DND-41 (cell line): ENCODE results near the gene PDXK.

Experiments
- EZH2 ChIP-seq: IDR thresholded peaks from 3 replicates; pipeline ENCODE4 v1.6.1; 2012; ENCODE audit warnings: borderline replicate concordance, low read depth, mild to moderate bottlenecking, moderate library complexity, low read length, inconsistent platforms; ENCODE audit not compliant: severe bottlenecking
- TF ChIP-seq, protein P1 (sequence below): IDR thresholded peaks from 2 replicates; pipeline ENCODE4 v1.5.1; 2012; ENCODE audit warnings: borderline replicate concordance, low read length, moderate library complexity, mild to moderate bottlenecking; ENCODE audit not compliant: poor library complexity, severe bottlenecking; ENCODE audit errors: extremely low read depth

DNA sequence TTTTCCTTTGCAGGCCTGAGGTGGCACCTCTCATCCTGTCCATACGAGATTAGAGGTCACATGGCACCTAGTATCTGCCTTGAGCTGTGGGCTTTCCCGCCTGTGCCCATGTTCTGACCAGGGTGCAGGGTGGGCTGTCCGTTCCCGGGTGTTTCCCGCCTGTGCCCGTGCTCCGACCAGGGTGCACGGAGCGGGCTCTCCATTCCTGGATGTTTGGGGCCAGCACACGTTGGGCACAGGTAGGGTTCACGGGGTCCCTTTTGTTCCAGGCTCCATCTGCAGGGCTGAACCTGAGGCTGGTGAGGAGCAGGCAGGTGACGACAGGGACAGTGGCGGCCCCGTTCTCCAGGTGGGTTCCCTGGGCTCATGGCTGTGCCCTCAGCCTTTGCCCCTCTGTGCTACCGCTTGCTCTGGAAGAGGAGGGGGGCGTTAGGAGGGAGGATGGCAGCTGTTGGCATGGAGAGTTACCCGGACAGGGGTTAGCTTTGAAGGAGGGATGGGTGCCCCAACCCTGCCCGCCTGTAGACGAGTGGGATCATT lies 80.4 kb downstream of the PDXK start:
- TF ChIP-seq EZH2 = no peak
- TF ChIP-seq, protein P1, sequence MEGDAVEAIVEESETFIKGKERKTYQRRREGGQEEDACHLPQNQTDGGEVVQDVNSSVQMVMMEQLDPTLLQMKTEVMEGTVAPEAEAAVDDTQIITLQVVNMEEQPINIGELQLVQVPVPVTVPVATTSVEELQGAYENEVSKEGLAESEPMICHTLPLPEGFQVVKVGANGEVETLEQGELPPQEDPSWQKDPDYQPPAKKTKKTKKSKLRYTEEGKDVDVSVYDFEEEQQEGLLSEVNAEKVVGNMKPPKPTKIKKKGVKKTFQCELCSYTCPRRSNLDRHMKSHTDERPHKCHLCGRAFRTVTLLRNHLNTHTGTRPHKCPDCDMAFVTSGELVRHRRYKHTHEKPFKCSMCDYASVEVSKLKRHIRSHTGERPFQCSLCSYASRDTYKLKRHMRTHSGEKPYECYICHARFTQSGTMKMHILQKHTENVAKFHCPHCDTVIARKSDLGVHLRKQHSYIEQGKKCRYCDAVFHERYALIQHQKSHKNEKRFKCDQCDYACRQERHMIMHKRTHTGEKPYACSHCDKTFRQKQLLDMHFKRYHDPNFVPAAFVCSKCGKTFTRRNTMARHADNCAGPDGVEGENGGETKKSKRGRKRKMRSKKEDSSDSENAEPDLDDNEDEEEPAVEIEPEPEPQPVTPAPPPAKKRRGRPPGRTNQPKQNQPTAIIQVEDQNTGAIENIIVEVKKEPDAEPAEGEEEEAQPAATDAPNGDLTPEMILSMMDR = no peak
